Hippocampal formation (tissue), 2 donors: ENCODE measurements around the gene VSIG4.

ENCODE experiments used
- DNase-seq, 2 donors: peaks; one replicate each; lab custom pipeline; 2025; lab: John Stamatoyannopoulos, UW

Gene VSIG4

DNA sequence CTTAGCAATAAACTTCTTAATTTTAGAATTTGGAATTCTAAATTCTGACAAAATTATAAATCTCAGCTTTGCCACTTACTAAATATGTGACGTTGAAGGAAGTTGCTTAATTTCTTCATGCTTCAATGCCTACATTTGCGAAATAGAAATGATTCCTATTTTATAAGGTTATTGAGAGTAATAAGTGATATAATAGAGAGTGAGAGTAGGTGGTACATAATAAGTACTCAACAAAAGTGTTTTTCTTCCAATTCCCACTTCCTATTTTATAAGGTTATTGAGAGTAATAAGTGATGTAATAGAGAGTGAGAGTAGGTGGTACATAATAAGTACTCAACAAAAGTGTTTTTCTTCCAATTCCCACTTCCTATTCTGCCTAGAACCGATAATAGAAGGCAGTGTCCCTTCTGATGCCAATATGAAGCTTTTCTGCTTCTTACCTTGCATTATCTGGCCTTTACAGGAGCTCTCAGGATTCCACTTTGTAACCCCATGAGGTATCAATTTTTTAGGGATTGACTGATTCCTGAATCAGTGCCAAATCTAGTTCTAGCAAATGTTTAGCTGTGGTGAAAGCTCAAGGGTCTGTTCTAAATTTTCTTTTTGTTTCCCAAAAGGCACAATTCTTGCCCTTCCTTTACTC lies 31.4 kb downstream of the VSIG4 start:
- no peak for DNase-seq

DNA sequence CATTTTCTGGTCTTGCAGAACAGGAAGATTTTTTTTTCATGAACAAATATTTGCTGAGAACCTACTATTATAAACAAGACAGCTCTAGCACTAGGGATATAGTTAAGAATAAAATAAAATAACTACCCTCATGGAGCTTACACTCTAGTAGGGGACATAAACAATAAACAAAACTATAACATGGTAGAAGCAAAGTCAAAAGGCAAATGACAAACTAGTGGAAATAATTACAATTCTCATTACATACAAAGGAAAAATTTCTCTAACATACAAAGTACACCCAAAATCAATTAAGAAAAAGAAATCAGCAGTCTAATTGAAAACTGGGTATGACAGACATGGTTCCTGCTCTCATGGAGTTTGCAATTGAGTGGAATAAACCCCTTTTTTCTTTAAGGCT lies 32.0 kb downstream of the VSIG4 start:
- DNase-seq, result no peak

DNA sequence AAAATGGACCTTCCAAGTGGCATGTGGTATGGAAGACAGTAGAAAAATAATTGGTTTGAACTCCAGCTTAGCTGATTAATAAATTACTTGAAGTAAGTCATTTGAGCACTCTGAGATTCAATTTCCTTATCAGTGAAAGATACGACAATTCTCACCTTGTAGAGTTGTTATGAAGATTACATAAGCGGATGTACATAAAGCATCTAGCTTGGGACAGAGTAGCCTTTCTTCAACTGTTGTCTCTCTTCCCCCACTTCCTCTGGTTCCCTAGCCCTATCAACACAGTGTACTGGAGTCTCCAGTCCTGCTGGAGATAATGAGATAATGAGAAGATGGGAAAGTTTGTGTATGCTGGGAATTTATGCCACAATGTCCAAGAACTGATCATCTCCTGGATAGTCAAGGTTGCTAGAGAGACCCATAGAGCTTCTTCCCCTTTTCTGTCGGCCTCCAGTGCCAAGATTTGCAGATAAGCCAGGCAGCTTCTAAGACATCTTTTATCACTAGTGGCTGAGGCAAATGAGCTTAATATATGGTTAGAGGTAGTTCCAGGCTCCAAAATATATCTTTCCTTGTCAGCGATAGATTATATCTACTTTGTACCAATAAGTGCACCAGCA lies 33.9 kb downstream of the VSIG4 start:
- no peak for DNase-seq

- DNase-seq, result peak in 1 of 2 donors; percentile 4
Measured at GRCh38 chrX:66004928-66005829, 34.7 kb downstream of the VSIG4 start.

DNA sequence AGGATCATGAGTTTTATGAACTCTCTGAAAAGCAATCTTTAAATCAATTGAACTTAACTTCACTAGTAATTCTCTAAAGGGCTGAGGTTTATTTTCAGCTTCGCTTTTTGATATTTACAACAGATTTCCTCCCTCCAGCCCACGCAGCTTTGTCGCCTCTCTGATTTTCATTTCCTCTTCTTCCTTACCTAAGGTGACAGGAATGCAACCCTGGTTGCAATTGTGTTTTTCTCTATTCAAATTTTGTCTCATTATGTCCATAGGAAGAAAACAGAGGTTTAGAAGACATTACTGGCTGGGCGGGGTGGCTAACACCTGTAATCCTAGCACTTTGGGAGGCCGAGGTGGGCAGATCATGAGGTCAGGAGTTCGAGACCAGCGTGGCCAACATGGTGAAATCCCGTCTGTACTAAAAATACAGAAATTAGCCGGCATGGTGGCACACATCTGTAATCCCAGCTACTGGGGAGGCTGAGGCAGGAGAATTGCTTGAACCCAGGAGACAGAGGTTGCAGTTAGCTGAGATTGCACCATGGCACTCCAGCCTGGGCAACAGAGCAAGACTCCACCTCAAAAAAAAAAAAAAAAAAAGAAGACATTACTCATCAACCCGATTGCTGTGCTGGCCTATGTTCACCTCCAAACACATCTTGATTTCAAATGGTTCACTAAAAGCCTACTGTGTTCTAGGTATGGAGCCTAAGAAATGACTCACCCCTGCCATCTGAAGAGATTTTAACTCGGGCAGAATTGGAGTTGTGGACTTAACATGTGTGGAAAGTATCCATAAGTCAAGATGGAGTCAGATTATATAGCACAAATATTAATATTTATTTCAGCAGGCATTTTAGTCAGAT lies 36.8 kb downstream of the VSIG4 start:
- DNase-seq, result no peak

GRCh38 chrX:66001596-66001995 lies 38.3 kb downstream of the VSIG4 start:
- no peak for DNase-seq

GRCh38 chrX:66000628-66001272 lies 39.1 kb downstream of the VSIG4 start:
- no peak for DNase-seq

GRCh38 chrX:66000178-66000577 lies 39.7 kb downstream of the VSIG4 start:
- no peak for DNase-seq

- no peak for DNase-seq
Measured at GRCh38 chrX:65999563-66000148, 40.2 kb downstream of the VSIG4 start.

DNA sequence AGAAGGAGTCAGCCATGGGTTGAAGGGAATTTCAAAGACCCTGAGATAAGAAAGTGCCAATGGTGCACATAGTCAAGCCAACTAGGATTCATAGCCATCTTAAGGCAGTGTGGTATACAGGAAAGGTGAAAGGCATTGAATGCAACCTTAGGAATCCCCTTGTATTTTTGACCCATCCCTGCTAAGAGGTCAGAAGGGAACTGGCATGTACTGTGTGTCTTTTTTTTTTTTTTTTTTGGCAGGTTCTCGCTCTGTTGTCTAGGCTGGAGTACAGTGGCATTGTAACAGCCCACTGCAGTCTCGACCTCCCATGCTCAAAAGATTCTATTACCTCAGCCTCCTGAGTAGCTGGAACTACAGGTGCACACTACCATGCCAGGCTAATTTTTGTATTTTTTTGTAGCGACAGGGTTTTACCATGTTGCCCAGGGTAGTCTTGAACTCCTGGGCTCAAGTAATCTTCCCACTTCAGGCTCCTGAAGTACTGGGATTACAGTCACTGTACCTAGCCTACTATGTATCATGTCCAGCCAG lies 40.8 kb downstream of the VSIG4 start:
- no peak for DNase-seq

DNA sequence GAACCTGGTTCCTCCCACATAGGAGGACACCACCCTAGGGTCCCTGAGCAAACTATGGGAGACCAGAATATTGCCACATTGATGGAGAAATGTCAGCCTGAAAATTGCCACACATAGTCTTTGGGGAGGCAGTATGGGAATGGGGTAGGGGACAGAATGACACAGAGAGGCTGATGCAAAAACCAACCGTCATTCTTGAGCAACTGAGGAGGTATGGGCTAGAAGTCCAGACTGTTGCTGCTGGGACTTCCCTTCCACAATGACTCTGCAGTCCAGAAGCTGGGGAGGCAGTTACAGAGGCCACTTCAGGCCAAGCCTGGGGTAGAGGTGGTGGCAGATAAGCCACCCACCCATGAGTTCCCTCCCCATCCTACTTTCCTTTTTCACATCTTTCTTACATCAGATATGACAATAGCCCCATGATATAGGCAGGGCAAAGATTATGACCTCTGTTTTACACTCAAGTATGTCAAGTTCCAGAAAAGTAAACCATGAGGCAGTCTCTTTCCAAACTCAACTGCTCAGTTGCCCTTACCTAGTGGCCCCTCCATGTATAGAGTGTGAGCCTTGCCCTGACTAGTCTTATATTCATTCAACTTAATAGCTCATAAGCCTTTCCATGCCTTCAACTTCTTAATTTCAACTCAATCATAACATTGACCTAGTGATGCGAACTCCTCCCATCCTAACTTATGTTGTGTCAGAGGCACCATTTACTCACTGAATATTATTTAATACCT lies 41.7 kb downstream of the VSIG4 start:
- no peak for DNase-seq

DNA sequence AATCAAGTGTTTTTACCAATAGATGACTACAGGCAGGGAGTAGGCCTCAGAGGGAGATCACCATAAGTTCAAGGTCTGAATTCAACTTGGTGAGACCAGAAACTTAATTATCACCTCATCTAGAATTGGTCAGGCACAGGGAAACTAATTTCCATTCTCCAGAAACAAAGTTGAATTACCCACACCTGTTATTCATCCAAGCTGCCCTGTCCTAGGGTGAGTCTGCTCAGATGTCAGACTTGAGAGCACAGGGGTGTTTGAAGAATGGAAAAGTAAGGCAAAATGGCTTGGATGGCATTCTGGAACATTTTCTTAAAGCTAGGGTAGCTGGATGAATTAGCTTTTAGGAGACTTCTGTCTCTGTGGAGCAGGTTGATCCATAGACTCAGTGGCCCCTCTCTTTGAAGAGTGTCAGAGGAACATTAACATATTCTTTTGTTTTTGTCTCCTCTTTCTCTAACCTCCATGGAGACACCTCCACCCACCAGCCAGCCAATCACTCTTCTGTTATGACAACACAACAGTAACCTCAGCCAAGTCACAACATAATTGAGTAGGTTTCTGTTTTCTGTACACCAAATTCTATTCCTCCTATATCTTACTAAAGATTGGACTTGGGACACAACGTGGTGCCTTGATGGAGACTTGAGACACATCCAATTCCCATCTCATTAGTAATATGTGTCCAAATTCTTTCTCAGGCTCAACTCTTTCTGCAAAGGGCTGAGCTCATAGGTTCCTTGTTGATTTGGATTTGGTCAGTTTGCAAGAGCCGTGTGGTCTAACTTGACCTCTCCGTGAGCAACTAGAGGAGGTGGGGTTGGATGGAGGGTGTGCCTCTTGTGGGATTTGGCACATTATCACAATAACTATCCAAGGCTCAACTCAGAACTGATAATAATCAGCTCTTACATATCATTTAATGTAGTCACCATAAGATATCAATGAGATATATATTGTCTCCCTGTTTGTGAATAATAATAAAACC lies 45.1 kb downstream of the VSIG4 start:
- DNase-seq, result no peak

DNA sequence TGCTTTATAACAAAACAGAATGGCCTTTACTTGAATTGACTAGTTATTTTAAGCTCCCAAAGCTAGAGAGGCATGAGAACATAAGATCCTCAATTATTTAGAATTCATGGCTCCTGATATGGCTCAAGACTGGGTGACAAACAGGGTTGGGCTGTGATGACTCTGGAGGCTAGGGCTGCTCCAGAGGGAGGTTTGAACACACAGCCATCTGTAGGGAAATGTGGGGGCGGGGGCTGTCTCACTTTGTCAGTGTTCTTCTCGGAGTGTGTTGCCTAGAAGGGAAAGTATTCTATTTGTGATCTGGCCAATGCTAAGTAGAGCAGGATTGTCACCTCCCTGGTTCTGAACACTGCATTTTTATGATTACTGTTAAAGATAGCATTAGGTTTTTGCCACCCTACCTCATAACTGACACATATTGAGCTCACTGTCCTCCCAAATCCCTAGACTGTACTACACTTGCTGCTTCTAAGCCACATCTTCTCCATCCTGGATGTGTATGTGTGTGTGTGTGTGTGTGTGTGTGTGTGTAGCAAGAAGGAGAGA lies 45.9 kb downstream of the VSIG4 start:
- DNase-seq, result no peak

DNA sequence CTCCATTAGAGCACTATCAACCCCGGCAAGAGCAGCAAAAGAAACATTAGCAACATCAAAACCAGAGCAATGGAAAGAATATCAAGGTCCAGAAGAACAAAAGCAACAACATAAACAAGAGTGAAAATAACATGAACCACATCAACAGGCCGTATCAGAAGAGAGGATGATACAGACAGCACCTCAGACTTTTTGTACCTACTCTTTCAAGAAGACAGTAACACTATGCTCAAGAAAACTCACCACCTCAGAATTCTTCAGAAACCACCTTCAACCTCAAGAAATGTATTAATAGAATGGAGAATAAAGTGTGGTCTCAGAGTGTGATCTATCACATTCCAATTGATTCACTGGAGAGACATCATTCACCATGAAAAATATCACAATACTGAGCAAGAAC lies 46.5 kb downstream of the VSIG4 start:
- DNase-seq, result no peak

DNA sequence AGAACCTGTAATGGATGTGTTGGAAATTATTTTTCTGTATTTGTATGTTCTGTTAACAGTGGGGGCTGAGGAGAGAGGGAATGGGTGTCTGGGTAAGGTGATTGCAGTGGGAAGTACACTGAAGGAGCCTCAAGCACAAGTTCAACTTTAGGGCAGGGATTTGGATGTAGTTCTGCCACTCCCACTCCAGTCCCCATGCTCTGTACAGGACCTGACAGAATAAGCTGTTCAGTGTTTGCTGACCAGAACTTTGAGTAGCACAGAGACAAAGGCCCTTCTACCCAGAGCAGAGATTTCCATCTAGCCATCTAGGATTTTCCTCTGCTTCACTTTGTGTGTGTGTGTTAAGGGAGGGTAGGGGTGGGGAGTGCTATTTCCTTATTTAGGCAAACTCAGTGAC lies 49.2 kb downstream of the VSIG4 start:
- no peak for DNase-seq

GRCh38 chrX:65987811-65988210 lies 52.1 kb downstream of the VSIG4 start:
- DNase-seq, result no peak

DNA sequence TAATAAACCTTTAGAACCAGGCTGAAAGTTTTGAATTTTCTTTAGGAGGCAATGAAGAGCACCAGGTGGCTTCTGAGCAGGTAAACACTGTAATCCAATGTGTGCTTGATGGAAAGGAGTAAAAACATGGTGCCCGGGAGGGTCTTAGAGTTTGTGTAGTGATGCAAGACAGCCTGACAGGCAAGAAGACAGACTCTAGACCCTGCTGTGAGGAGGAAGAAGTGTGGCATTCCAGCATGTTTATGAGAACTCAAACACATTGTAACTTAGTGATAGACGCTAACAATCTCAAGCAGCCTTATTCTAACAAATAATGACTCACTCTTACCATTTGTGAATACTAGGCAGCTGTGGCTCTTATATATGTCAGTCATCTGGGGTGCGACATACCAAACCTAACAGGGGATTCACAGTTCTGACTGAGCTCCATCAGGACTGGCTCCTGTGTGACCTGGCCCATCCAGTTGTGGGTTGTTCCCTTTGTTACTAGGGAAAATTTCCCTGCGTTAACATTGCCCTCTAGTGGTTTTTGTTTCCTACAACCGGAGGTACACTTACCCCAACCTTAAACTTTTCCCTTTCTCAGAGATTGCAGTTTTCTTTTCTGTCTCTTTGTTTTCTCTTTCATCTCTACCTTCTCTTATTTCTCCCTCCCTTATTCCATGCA lies 53.8 kb downstream of the VSIG4 start:
- no peak for DNase-seq

GRCh38 chrX:65985211-65985610 lies 54.7 kb downstream of the VSIG4 start:
- DNase-seq, result no peak
